Caco-2 (cell line): ENCODE results near the gene KRT83. TPM values are rescaled to one million over a fixed set of nuclear protein-coding genes. Genes with fewer than 3 reads are reported as not detected.
"Not testable (repeated sequence)": the region's sequence is repeated elsewhere in the genome, so short reads cannot be mapped to it uniquely, and the experiment has no call there.

Experiments used
- BruUV-seq: library from RNA; stranded (reverse); fragments of 400-500 nt; replicated peaks from 2 replicates; lab custom pipeline; 2021; lab: Mats Ljungman, UMichigan
- CTCF ChIA-PET: fragments of 300-600 bp; sonication (Branson Sonifier 250); formaldehyde crosslinking; loops from one replicate; lab custom pipeline; 2022; ENCODE audit warnings: antibody characterized with exemption; lab: Charles Lee
- POLR2A ChIA-PET: fragments of 300-600 bp; sonication (Branson Sonifier 250); formaldehyde crosslinking; loops from one replicate; lab custom pipeline; 2022; ENCODE audit warnings: antibody characterized with exemption; lab: Charles Lee
- DNase-seq, 2 experiments: peaks; one replicate each; pipeline versions ENCODE4 v3.0.0 to v3.0.0-alpha.2; 2020 to 2022
- H3K27me3 ChIP-seq: replicated peaks from 2 replicates; pipeline ENCODE4 v1.6.0; 2011; ENCODE audit warnings: low read length; ENCODE audit not compliant: control insufficient read depth, insufficient read depth
- H3K36me3 ChIP-seq: 2 replicates; pipeline ENCODE4 v1.5.1; 2011; ENCODE audit warnings: low read length; ENCODE audit not compliant: control insufficient read depth, insufficient read depth
- H3K4me1 ChIP-seq: fragments of 250-450 bp; sonication (Bioruptor Pico); 2 replicates; pipeline ENCODE4 v1.5.1; 2020; ENCODE audit warnings: mild to moderate bottlenecking
- H3K4me3 ChIP-seq: 2 replicates; pipeline ENCODE4 v1.5.1; 2011; ENCODE audit warnings: low read depth, mild to moderate bottlenecking, control low read depth, low read length
- H3K9me3 ChIP-seq: fragments of 250-450 bp; sonication (Bioruptor Pico); 2 replicates; pipeline ENCODE4 v1.5.1; 2020; ENCODE audit warnings: mild to moderate bottlenecking, moderate library complexity
- H3K27ac Mint-ChIP-seq: one replicate; pipeline ENCODE4 v1.8.0; 2022; ENCODE audit warnings: mixed read lengths; ENCODE audit not compliant: unreplicated experiment
- H3K27me3 Mint-ChIP-seq: one replicate; pipeline ENCODE4 v1.8.0; 2022; ENCODE audit warnings: mixed read lengths; ENCODE audit not compliant: insufficient read depth, unreplicated experiment
- H3K36me3 Mint-ChIP-seq: one replicate; pipeline ENCODE4 v1.8.0; 2022; ENCODE audit warnings: mild to moderate bottlenecking, mixed read lengths; ENCODE audit not compliant: insufficient read depth, unreplicated experiment
- H3K4me1 Mint-ChIP-seq: one replicate; pipeline ENCODE4 v1.8.0; 2022; ENCODE audit warnings: low read depth, mixed read lengths; ENCODE audit not compliant: unreplicated experiment
- H3K4me3 Mint-ChIP-seq: one replicate; pipeline ENCODE4 v1.8.0; 2022; ENCODE audit warnings: mild to moderate bottlenecking, moderate library complexity, mixed read lengths; ENCODE audit not compliant: unreplicated experiment
- H3K9me3 Mint-ChIP-seq: one replicate; pipeline ENCODE4 v1.8.0; 2022; ENCODE audit warnings: mixed read lengths; ENCODE audit not compliant: unreplicated experiment
- CTCF ChIP-seq, 2 experiments: fragments of 200-600 bp in 1 of 2; IDR thresholded peaks; 1 replicate in 1 of 2; 2 replicates in 1 of 2; pipeline versions ENCODE4 v1.5.1 to v1.8.0; 2011 to 2022; ENCODE audit warnings: antibody characterized with exemption in 1 of 2, control low read depth in 1 of 2, inconsistent platforms in 1 of 2, low read depth in 1 of 2, low read length in 1 of 2, mild to moderate bottlenecking in 1 of 2, moderate library complexity in 1 of 2; ENCODE audit not compliant: insufficient read depth in 1 of 2, severe bottlenecking in 1 of 2, unreplicated experiment in 1 of 2
- intact Hi-C: fragments of 100-400 bp; cut with micrococcal nuclease; formaldehyde crosslinking; loops from one replicate; pipeline ENCODE4 v1.10.0; 2022; ENCODE audit not compliant: unreplicated experiment
- total RNA-seq: library from RNA; stranded (reverse); gene quantifications from 2 replicates; pipeline ENCODE4 v1.2.3, GENCODE V29; 2022

Gene KRT83
- total RNA-seq, 1 experiment from 2014 or later, result not detected

- DNase-seq, result no peak
- Mint-ChIP-seq H3K9me3 (no peaks in the 10 kb centered on the region), H3K27ac (no peak overlapping the region), H3K27me3 (no peaks in the 10 kb centered on the region), H3K4me1 (peaks cover 16% of the 10 kb centered on the region), H3K36me3 (no peaks in the 10 kb centered on the region), H3K4me3 (no peak overlapping the region)
- Histone ChIP-seq H3K27me3 (no peaks in the 10 kb centered on the region), H3K4me1 (peaks cover 34% of the 10 kb centered on the region), H3K36me3 (no peaks in the 10 kb centered on the region), H3K4me3 (no peak overlapping the region), H3K9me3 (0 out of 2 replicates have a peak, but pooled peaks cover 6% of the 10 kb centered on the region)
- CTCF ChIA-PET, result no interaction called here
- BruUV-seq, result no TSS peak
- POLR2A ChIA-PET, result no interaction called here
- no peak for TF ChIP-seq CTCF (IDR thresholded peaks at IDR 0.05; ENCODE audit: insufficient read depth in 1 of 2, low read depth in 1 of 2, low read length in 1 of 2, severe bottlenecking in 1 of 2, unreplicated experiment in 1 of 2)
- intact Hi-C loops, result no loop called here
These were observed 25.4 kb upstream of the KRT83 start for GRCh38 chr12:52346593-52346992.

GRCh38 chr12:52345041-52345440, 23.8 kb upstream of the KRT83 start:
- H3K9me3 Mint-ChIP-seq, H3K36me3 Mint-ChIP-seq, H3K4me3 ChIP-seq, H3K27me3 ChIP-seq, H3K27me3 Mint-ChIP-seq, DNase-seq, BruUV-seq, H3K9me3 ChIP-seq, POLR2A ChIA-PET, intact Hi-C loops, H3K4me3 Mint-ChIP-seq, H3K36me3 ChIP-seq: not testable (repeated sequence)
- peak overlapping the region; percentile 47 for H3K27ac Mint-ChIP-seq
- H3K4me1 ChIP-seq, result peaks cover 34% of the 10 kb centered on the region
- CTCF ChIA-PET, result interaction anchor here (1.1 kb wide), 1 partner anchor 24 kb away, joined by 3 read pairs; no protein-coding TSS in a partner anchor
- peaks cover 16% of the 10 kb centered on the region for H3K4me1 Mint-ChIP-seq

- Mint-ChIP-seq H3K9me3 (no peaks in the 10 kb centered on the region), H3K4me1 (peaks cover 16% of the 10 kb centered on the region), H3K27ac (peak overlapping the region; percentile 47), H3K27me3 (no peaks in the 10 kb centered on the region), H3K4me3 (peak overlapping the region; percentile 9), H3K36me3 (no peaks in the 10 kb centered on the region)
- no peak for DNase-seq
- no peak for TF ChIP-seq CTCF (IDR thresholded peaks at IDR 0.05; ENCODE audit: insufficient read depth in 1 of 2, low read depth in 1 of 2, low read length in 1 of 2, severe bottlenecking in 1 of 2, unreplicated experiment in 1 of 2)
- ChIA-PET CTCF (interaction anchor here (0.5 kb wide), 1 partner anchor 50 kb away, joined by 3 read pairs; no protein-coding TSS in a partner anchor), POLR2A (no interaction called here)
- no peak overlapping the region for H3K4me3 ChIP-seq
- intact Hi-C loops, result no loop called here
- H3K36me3 ChIP-seq, result no peaks in the 10 kb centered on the region
- 0 out of 2 replicates have a peak, but pooled peaks cover 6% of the 10 kb centered on the region for H3K9me3 ChIP-seq
- H3K27me3 ChIP-seq, result no peaks in the 10 kb centered on the region
- no TSS peak for BruUV-seq
- H3K4me1 ChIP-seq, result peaks cover 34% of the 10 kb centered on the region
These were observed 22.9 kb upstream of the KRT83 start for GRCh38 chr12:52344111-52344510.
